Activated T-cell treated with anti-CD3 and anti-CD28 coated beads, Interleukin-2, amount 50 U/mL, for 24 hours (primary cell): Measurements from ENCODE around the gene UBASH3A.
A peak's percentile ranks its signal among the peaks of the same experiment; 100 is the strongest.

Source experiments
- DNase-seq: peaks from one replicate; pipeline ENCODE4 v3.0.0-alpha.2; 2020
- H3K27ac Mint-ChIP-seq: 2 replicates; pipeline ENCODE4 v1.8.0; 2020; ENCODE audit warnings: mild to moderate bottlenecking, mixed read lengths
- H3K27me3 Mint-ChIP-seq: 2 replicates; pipeline ENCODE4 v1.8.0; 2020; ENCODE audit warnings: mixed read lengths
- H3K36me3 Mint-ChIP-seq: 2 replicates; pipeline ENCODE4 v1.8.0; 2020; ENCODE audit warnings: low read depth, mixed read lengths
- H3K4me1 Mint-ChIP-seq: 2 replicates; pipeline ENCODE4 v1.8.0; 2020; ENCODE audit warnings: low read depth, mixed read lengths
- H3K4me3 Mint-ChIP-seq: 2 replicates; pipeline ENCODE4 v1.8.0; 2020; ENCODE audit warnings: mild to moderate bottlenecking, moderate library complexity, mixed read lengths
- H3K9me3 Mint-ChIP-seq: 2 replicates; pipeline ENCODE4 v1.8.0; 2020; ENCODE audit warnings: mixed read lengths

Gene UBASH3A

GRCh38 chr21:42367367-42368165 is 36.1 kb upstream of the UBASH3A start:
- H3K4me3 Mint-ChIP-seq: no peak overlapping the region
- H3K4me1 Mint-ChIP-seq: peaks cover 28% of the 10 kb centered on the region
- no peak overlapping the region for H3K27ac Mint-ChIP-seq
- H3K27me3 Mint-ChIP-seq: no peaks in the 10 kb centered on the region
- no peaks in the 10 kb centered on the region for H3K9me3 Mint-ChIP-seq
- no peak for DNase-seq
- H3K36me3 Mint-ChIP-seq: no peaks in the 10 kb centered on the region

DNA sequence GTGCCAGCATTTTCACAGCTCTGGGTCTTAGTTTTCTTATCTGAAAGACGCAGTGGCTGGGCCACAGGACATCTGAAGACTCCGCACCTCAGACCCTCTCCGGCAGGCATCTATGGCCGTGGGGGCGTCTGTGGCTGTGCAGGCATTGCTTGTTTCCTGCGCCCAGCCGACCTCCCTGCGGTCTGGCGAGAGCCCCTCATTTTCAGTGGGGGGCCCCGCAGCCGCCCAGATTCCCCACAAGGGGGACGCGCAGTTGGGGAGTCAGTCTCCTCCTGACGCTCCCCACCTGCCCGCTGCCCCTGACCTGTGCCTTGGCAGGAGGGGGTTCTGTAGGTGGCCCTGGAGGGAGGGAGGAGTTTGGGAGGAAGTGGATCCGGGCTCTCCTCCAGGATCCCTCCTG is 33.9 kb upstream of the UBASH3A start:
- Mint-ChIP-seq H3K27me3 (no peaks in the 10 kb centered on the region), H3K27ac (no peak overlapping the region), H3K9me3 (no peaks in the 10 kb centered on the region), H3K4me3 (no peak overlapping the region), H3K36me3 (peaks cover 3% of the 10 kb centered on the region), H3K4me1 (peaks cover 42% of the 10 kb centered on the region)
- DNase-seq: no peak

- DNase-seq: no peak
- no peak overlapping the region for H3K4me3 Mint-ChIP-seq
- H3K9me3 Mint-ChIP-seq: no peaks in the 10 kb centered on the region
- peak overlapping the region; percentile 14 for H3K27ac Mint-ChIP-seq
- H3K36me3 Mint-ChIP-seq: peaks cover 3% of the 10 kb centered on the region
- H3K27me3 Mint-ChIP-seq: no peaks in the 10 kb centered on the region
- peaks cover 53% of the 10 kb centered on the region for H3K4me1 Mint-ChIP-seq
Observed at GRCh38 chr21:42370894-42371654, 32.6 kb upstream of the UBASH3A start.

GRCh38 chr21:42373196-42373907 is 30.4 kb upstream of the UBASH3A start:
- H3K4me3 Mint-ChIP-seq: peak overlapping the region; percentile 52
- peaks cover 51% of the 10 kb centered on the region for H3K4me1 Mint-ChIP-seq
- no peaks in the 10 kb centered on the region for H3K9me3 Mint-ChIP-seq
- peak overlapping the region; percentile 97 for H3K27ac Mint-ChIP-seq
- peak; percentile 64 for DNase-seq
- H3K36me3 Mint-ChIP-seq: peaks cover 7% of the 10 kb centered on the region
- no peaks in the 10 kb centered on the region for H3K27me3 Mint-ChIP-seq

GRCh38 chr21:42373908-42374455 is 29.7 kb upstream of the UBASH3A start:
- Mint-ChIP-seq H3K27me3 (no peaks in the 10 kb centered on the region), H3K9me3 (no peaks in the 10 kb centered on the region), H3K36me3 (peaks cover 7% of the 10 kb centered on the region), H3K4me1 (peaks cover 50% of the 10 kb centered on the region), H3K27ac (peak overlapping the region; percentile 97), H3K4me3 (peak overlapping the region; percentile 70)
- no peak for DNase-seq

GRCh38 chr21:42374457-42374856 is 29.2 kb upstream of the UBASH3A start:
- Mint-ChIP-seq H3K4me3 (peak overlapping the region; percentile 70), H3K27ac (peak overlapping the region; percentile 97), H3K27me3 (no peaks in the 10 kb centered on the region), H3K4me1 (peaks cover 50% of the 10 kb centered on the region), H3K9me3 (no peaks in the 10 kb centered on the region), H3K36me3 (peaks cover 7% of the 10 kb centered on the region)
- no peak for DNase-seq

DNA sequence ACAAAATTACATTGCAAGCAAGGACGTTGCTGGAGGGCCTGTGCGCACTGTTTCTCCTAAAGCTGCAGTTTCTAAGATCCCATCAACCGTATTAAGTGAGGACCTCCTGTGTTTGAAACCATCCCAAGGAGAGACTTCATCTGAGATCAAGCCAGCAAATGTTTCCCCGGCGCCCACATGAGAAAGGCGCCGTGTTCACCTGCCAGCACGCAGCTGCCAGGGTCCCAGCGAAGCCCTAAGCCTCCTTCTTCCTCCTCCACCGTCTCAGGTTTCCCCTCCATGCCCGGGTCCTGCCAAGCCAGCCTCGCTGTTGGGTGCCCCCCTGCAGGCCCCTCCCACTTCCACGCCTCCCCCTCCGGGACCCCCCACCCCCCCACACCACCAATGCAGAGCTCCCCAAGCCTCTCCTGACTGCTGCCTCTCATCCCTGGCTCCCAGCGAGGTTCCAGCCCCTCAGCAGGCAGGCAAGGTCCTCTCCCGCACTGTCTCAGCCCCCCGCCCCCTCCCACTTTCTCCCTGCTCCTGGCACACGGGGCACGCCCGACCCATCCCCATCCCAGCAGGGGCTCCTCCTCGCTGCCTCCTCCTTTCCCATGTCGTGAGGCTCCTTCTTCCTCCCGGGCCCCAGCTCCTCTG is 28.7 kb upstream of the UBASH3A start:
- Mint-ChIP-seq H3K27ac (peak overlapping the region; percentile 97), H3K9me3 (no peaks in the 10 kb centered on the region), H3K4me1 (peaks cover 52% of the 10 kb centered on the region), H3K36me3 (peaks cover 7% of the 10 kb centered on the region), H3K4me3 (peak overlapping the region; percentile 70), H3K27me3 (no peaks in the 10 kb centered on the region)
- peak; percentile 48 for DNase-seq

- Mint-ChIP-seq H3K9me3 (no peaks in the 10 kb centered on the region), H3K4me3 (peak overlapping the region; percentile 70), H3K36me3 (peaks cover 8% of the 10 kb centered on the region), H3K4me1 (peaks cover 52% of the 10 kb centered on the region), H3K27ac (peak overlapping the region; percentile 97), H3K27me3 (no peaks in the 10 kb centered on the region)
- DNase-seq: no peak
Observed at GRCh38 chr21:42375506-42375905, 28.2 kb upstream of the UBASH3A start.

DNA sequence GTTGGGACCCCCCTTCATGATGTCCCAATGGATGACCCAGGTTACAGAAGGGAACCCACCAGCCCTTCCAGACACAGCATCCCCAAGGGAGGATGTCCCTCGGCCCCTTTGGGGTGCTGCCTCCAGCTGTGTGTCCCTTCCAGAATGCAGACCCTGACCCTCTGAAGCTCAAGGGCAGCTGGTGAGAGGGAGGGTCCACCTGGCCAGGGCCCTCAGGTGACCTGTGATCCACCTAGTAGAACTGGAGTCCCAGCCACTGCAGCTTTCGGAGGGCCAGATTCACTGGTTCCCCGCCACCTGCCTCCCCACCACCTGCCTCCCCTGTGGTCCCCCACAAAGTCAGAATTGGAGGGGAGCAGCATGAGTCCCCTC is 27.8 kb upstream of the UBASH3A start:
- Mint-ChIP-seq H3K27me3 (no peaks in the 10 kb centered on the region), H3K27ac (peak overlapping the region; percentile 97), H3K36me3 (peaks cover 10% of the 10 kb centered on the region), H3K4me3 (no peak overlapping the region), H3K4me1 (peaks cover 52% of the 10 kb centered on the region), H3K9me3 (no peaks in the 10 kb centered on the region)
- no peak for DNase-seq

DNA sequence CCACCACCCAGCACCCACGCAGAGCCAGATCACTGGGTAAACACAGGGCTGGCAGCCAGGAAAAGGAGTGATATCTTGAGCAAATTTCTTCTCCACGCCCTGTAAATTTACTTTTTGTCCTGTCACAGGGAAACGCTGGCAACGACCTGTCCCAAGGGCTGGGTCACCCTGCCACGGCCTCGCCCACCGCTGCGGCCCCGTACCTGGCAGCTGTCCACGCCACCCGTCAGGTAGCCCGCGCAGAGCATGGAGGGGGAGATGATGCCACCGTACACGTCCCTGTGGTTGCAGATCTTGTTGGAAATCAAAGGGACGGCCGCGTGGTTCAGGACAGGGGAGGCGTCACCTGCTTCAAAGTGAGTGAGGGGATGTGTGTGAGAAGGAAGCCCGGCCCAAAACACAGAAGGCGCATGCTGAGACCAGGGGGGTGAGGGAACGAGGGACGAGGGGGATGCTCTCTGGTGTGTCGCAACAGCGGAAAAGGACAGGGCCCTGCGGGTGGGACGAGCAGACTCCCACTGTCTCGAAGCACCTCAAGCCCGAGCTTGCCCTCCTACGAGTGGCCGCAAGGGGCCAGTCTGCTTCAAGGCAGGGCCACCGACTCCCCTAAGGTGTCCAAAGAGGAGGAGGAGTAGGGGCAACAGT is 27.2 kb upstream of the UBASH3A start:
- Mint-ChIP-seq H3K36me3 (peaks cover 11% of the 10 kb centered on the region), H3K27ac (peak overlapping the region; percentile 57), H3K4me3 (no peak overlapping the region), H3K9me3 (peaks cover under 1% of the 10 kb centered on the region), H3K27me3 (no peaks in the 10 kb centered on the region), H3K4me1 (peaks cover 50% of the 10 kb centered on the region)
- no peak for DNase-seq

- Mint-ChIP-seq H3K36me3 (peaks cover 18% of the 10 kb centered on the region), H3K9me3 (peaks cover 8% of the 10 kb centered on the region), H3K27me3 (no peaks in the 10 kb centered on the region), H3K4me3 (no peak overlapping the region), H3K4me1 (peaks cover 48% of the 10 kb centered on the region), H3K27ac (peak overlapping the region; percentile 12)
- DNase-seq: no peak
Observed at GRCh38 chr21:42377211-42377950, 26.3 kb upstream of the UBASH3A start.

GRCh38 chr21:42377951-42378340 is 25.8 kb upstream of the UBASH3A start:
- Mint-ChIP-seq H3K4me1 (peaks cover 42% of the 10 kb centered on the region), H3K27me3 (no peaks in the 10 kb centered on the region), H3K27ac (no peak overlapping the region), H3K36me3 (peaks cover 20% of the 10 kb centered on the region), H3K4me3 (no peak overlapping the region), H3K9me3 (peaks cover 8% of the 10 kb centered on the region)
- no peak for DNase-seq

- no peak for DNase-seq
- Mint-ChIP-seq H3K4me3 (no peak overlapping the region), H3K27ac (no peak overlapping the region), H3K36me3 (peaks cover 19% of the 10 kb centered on the region), H3K9me3 (peaks cover 8% of the 10 kb centered on the region), H3K27me3 (no peaks in the 10 kb centered on the region), H3K4me1 (peaks cover 37% of the 10 kb centered on the region)
Observed at GRCh38 chr21:42378418-42378817, 25.3 kb upstream of the UBASH3A start.
